Eye (tissue), 1 donor: ENCODE measurements around the gene TRMT112.

Experiments used
- DNase-seq: peaks from one replicate; pipeline ENCODE4 v3.0.0-alpha.2; 2015

Gene TRMT112

DNA sequence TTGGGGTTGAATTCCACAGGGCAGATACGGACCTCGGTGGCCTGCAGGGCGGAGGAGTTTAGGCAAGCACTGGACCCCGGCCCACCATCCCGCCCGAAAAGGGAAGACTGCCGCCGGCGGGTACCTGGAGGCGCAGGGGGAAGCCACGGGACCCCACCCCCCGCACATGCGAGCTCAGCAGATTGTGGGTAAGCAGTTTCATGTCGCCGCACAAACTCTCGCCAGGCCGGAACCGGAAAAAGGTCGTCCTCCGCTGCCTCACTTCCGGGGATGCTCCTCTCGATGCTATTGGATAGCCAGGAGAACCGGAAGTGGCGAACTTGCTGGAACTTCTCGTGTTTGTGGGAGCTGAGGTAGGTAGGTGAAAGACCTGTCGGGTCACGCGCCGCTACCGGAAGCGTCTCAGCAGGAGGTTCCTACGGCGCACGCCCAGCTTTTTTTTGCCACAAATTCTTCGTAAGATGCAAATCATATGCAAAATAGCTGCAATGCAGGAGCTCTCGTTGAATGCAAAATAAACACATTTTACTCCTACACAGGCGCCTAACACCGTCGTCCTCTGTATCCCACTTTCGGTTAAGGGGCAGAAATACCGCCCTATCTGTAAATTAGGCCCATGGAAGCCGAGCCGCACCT is at the start of gene TRMT112:
TRMT112 (minus strand) TSS at position 235 of the 636 bp plus-strand sequence; CDS start at position 202, 33 bp downstream.
- DNase-seq, result peak; percentile 98

- no peak for DNase-seq
These were observed 49.4 kb upstream of the TRMT112 start for GRCh38 chr11:64366751-64367150.

DNA sequence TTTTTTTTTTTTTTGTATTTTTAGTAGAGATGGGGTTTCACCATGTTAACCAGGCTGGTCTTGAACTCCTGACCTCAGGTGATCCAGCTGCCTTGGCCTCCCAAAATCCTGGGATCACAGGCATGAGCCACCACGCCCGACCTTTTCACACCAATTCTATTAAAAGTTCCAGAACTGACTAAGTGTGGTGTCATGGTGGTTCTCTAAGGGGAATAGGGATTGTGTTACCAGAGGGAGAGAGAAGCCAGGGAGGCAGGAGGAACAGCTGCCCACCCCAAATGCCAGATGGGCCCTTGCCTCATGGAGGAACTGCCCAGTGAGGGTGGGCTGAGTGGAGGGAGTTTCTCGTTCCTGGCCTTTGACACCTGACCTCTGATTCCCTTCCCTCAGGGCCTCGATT is 47.6 kb upstream of the TRMT112 start:
- DNase-seq, result no peak

GRCh38 chr11:64364435-64364834 is 47.1 kb upstream of the TRMT112 start:
- DNase-seq, result no peak

DNA sequence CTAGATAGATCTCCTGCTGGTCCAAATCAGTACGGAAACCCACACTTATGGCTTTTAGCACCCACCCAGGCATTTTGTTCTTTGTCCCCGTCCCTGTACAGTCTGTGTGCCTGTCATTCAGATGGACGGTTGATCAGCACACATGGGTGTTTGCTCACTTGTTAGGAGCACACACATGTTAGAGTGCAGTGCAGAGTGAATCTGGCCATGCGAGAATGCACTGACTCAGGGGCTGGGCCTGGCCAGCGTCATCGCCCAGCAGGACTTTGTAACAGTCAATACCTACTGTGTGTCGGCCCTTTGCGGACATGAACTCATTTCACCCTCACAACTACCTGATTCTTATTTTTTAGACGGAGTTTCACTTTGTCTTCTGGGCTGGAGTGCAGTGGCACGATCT is 45.0 kb upstream of the TRMT112 start:
- DNase-seq, result no peak

DNA sequence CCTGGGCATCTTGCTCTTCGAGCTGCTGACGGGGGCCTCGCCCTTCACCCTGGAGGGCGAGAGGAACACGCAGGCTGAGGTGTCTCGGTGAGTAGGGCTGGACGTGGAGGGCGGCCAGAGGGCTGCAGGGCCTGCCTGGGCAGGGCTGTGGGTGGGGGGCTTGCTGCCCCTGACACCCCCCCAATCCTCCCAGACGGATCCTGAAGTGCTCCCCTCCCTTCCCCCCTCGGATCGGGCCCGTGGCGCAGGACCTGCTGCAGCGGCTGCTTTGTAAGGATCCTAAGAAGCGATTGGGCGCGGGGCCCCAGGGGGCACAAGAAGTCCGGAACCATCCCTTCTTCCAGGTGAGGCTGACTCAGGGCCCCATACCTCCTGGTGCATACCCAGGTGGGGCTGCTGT is 44.3 kb upstream of the TRMT112 start:
- DNase-seq, result no peak

DNA sequence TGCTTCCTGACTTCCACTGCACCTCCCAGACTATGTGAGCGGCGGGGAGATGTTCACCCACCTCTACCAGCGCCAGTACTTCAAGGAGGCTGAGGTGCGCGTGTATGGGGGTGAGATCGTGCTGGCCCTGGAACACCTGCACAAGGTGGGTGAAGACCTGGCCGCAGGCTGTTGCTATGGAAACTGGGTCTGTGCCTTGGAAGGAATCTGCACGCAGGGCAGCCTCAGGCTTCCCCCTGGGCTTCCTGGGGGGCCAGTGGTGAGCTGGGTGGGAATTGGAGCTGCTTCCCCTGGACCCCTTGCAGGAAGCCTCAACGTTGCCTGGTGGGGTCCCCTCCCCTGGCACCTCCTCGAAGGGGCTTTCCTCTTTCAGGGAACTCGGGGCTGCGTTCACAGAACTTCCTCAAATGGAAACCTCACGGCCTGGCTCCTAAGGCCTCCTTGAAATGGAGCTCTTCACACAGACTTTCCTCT is 43.1 kb upstream of the TRMT112 start:
- DNase-seq, result no peak

GRCh38 chr11:64359712-64360445 is 42.5 kb upstream of the TRMT112 start:
- peak; percentile 51 for DNase-seq

- DNase-seq, result peak; percentile 78
These were observed 41.8 kb upstream of the TRMT112 start, which contains the start of gene RPS6KA4 for GRCh38 chr11:64358907-64359711. RPS6KA4 (plus strand) TSS chr11:64359162; CDS start chr11:64359236, 74 bp downstream.

DNA sequence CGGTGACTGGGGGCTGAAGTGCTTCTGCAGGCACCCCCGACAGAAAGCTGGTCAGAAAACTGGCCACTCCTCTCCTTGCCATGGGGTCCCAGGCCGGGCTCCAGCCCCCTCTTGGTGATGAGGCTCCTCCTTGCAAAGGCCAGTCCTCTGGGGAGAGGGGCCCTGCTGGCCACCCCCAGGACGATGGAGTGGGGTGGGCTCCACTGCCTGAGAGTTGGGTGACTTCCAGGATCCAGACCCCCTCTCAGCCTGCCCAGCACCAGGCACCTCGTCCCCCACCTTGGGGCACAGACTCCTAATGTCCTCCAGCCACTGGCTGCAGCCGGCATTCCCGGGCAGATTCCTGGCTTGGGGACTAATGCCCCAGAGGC is 41.2 kb upstream of the TRMT112 start:
- DNase-seq, result no peak

GRCh38 chr11:64357904-64358535 is 40.7 kb upstream of the TRMT112 start:
- DNase-seq, result no peak

DNA sequence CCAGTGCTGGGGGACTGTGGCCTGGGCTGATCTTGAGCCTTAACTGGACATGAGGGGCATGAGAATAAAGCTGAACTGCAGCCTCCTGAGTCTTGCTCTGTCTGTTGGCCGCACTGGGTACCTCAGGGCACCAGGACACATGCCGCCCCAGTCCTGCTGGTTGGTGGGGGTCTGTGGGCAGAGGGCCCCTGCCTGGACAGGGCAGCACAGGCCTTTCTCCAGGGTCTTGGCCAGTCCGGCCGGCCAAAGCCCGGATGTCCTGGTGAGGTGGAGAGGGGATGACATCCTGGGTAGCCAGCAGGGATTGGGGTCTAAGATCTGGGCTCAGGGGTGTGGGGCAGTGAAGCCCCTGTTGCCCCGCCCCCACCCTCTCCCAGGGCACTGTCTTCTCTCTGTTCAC is 40.1 kb upstream of the TRMT112 start:
- DNase-seq, result no peak

DNA sequence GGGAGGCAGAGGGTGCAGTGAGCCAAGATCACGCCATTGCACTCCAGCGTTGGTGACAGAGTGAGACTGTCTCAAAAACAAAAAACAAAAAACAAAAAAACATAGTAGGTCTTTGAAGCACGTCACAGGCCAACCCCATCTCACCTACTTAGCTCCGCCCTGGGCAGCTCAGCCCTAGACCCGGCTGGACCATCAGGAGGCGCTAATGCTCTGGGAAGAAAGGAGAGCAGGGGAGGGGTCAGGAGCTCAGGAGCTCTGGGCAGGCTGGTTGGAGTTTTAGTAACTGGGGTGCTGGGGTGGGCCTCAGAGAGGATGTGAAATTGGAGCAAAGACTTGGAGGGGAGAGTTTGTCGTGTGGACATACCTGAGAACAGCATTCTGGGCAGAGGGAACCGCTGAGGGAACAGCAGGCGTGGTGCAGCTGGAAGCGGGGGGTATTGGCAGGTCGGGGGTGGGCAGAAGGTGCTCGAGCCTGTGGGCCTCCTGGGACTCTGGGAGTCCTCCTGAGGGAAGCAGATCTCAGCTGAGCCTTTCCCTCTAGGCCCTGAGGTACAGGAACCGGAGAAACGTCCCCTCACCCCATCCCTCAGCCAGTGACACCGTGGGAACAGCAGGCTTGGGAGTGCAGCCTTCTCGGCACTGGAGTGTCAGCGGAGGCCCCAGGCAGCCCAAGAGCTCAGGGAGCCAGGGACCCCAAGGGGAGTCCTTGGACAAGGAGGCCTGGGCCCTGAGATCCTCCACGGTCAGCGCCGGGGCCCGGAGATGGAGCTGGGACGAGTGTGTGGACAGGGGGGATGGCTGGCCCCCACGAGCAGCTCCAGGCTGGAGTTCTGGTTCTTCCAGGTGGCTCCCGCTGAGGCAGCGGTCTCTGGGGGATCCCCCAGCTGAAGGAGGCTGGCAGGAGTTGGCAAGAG is 39.4 kb upstream of the TRMT112 start:
- peak; percentile 72 for DNase-seq

DNA sequence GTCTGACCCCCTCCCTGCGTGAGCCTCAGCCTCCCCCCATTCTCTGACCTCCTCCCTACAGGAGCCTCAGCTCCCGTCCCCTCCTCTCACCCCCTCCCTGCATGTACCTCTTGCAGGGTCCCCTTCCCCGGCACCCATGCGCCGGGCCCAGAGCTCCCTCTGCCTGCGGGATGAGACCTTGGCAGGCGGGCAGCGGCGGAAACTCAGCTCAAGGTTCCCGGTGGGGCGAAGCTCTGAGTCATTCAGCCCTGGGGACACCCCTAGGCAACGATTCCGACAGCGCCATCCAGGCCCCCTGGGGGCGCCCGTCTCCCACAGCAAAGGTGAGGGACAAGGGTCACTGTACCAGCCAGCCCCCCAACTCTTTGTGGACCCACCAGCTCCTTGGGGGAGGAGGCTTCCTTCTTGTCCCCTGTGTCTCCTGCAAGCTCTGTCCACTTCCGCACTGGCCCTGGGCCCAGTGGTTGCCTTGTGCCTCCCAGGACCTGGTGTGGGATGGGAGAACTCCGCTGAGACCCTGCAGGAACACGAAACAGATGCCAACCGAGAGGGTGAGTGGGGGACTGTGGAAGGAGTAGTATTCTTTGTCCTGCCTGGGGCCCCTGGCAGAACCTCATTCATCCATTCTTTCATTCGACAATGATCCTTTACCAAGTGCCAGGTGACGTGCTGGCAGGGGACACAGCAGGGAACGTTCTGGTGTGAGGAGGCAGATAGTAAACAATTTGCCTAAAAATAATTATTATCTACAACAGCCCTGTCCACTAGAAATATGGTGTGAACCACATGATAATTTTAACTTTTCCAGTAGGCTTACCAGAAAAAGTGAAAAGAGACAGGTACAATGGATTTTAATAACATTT is 38.0 kb upstream of the TRMT112 start:
- peak; percentile 80 for DNase-seq

DNA sequence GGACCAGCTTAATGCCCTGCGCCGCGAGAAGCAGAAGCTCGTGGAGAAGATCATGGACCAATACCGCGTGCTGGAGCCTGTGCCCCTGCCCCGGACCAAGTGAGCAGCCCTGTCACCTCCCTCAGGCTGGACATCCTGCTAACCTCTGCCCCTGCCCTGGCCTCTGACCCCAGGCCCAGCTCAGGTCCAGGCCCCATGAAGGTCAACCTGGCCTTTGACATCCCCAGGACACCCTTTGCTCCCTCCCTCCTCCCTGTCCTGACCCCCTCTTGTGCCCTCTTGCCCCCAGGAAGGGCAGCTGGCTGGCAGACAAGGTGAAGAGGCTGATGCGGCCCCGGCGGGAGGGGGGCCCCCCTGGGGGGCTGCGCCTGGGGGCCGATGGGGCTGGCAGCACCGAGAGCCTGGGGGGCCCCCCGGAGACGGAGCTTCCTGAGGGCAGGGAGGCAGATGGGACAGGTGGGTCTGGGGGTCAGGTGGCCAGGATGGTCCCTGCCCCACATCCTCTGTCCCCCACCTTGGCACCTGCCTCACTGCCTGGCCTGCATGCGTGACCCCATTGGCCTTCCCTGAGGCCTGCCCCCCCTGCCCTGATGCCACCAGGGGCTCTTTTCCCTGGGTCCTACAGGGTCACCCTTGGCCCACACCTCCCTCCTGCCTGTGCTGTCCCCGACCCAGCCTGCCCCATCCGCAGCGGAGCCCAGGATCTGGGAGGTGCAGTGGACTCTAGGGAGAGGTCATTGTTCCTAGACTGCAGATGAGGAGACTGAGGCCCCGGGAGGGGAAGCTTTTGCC is 36.6 kb upstream of the TRMT112 start:
- DNase-seq, result no peak

DNA sequence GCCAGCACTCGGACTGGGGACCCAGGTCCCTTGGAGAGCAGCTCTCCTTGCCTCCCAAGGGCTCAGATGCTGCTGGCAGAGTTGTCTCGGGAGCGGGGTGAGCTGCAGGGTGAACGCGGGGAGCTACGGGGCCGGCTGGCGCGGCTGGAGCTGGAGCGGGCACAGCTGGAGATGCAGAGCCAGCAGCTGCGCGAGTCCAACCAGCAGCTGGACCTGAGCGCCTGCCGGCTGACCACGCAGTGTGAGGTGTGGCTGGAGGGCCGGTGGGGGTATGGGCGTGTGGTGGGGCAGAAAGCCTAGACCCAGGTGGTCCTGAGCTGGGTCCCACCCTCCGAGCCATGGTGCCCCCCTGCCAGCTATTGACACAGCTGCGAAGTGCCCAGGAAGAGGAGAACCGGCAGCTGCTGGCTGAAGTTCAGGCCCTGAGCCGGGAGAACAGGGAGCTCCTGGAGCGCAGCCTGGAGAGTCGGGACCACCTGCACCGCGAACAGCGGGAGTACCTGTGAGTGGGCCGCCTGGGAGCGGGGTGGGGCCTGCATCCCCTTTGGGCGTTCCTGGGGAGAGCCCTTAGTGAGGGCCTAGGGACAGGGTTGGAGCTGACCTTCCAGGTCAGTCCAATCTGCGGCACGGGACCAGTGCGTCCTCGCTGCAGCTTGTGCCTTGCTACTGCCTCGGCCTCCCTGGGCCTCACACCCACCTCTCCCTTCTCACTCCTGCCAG is 35.8 kb upstream of the TRMT112 start:
- DNase-seq, result no peak

DNA sequence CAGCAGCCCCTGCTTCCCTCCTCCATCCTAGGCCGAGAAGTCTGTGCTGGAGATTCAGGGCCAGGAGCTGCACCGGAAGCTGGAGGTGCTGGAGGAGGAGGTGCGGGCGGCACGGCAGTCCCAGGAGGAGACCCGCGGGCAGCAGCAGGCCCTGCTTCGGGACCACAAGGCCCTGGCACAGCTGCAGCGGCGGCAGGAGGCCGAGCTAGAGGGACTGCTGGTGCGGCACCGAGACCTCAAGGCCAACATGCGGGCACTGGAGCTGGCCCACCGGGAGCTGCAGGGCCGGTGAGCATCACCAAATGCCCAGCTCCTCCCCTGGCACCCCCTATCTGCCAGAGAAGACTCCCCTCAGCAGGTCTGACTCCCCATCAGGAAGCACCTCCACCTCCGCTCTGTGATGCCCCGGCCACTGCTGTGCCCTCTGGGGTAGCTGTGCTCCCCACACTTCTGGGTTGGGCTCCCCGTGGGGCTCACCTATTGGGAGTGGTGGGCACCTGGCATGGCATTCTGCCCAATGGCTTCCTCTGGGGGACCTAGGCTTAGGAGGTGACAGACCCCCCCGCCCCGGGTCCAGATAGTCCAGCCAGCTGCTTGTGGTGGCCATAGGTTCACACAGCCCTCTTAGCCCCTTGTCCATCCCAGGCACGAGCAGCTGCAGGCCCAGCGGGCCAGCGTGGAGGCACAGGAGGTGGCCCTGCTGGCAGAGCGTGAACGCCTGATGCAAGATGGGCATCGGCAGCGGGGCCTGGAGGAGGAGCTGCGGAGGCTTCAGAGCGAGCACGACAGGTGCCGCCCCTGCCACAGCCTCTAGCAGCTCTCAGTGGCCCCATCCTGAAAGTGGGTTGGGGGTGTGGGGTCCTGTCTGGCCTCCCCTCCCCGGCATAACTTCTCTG is 35.0 kb upstream of the TRMT112 start:
- no peak for DNase-seq

DNA sequence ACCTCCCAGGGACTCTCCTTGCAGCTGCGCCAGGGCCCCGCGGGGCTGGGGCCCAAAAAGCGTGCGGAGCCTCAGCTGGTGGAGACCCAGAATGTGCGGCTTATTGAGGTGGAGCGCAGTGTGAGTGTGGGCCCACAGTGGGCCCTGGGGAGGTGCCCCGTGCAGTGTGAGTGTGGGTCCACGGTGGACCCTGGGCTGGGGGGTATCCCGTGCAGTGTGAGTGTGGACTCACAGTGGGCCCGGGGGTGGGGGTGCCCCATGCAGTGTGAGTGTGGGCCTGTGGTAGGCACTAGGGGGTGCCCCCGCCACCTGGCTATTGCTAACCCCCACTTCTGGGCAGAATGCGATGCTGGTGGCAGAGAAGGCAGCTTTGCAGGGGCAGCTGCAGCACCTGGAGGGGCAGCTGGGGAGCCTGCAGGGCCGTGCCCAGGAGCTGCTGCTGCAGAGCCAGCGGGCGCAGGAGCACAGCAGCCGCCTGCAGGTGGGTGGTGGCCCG is 33.8 kb upstream of the TRMT112 start:
- DNase-seq, result no peak
